ENCODE measurements around the gene FAM107A. TPM values are rescaled to one million over a fixed set of nuclear protein-coding genes. Genes with fewer than 3 reads are reported as not detected.

Gene FAM107A
- total and polyA plus RNA-seq, 2 experiments from 2014 or later: 1.0 to 1.1 TPM

- no peaks in the 10 kb centered on the region for H4K20me1 ChIP-seq (replicated peaks; ENCODE audit: insufficient read depth)
- H3K4me3 Mint-ChIP-seq: no peak overlapping the region
- no peaks in the 10 kb centered on the region for H3K79me2 ChIP-seq (replicated peaks; ENCODE audit: insufficient read depth)
- no peak overlapping the region for H3K4me2 ChIP-seq
- H3K27me3 Mint-ChIP-seq (ENCODE audit: insufficient read depth, low read depth, poor library complexity): peaks cover 1% of the 10 kb centered on the region
- no peaks in the 10 kb centered on the region for H3K9me3 Mint-ChIP-seq
- no peak overlapping the region for H3K27ac ChIP-seq (ENCODE audit: low read depth)
- H3K27me3 ChIP-seq (ENCODE audit: insufficient read depth): no peaks in the 10 kb centered on the region
- DNase-seq (ENCODE audit: low spot score): no peak
- no peaks in the 10 kb centered on the region for H3K36me3 ChIP-seq (ENCODE audit: insufficient read depth)
- no peaks in the 10 kb centered on the region for H3F3A ChIP-seq (replicated peaks; ENCODE audit: low read depth)
- H3K36me3 Mint-ChIP-seq (ENCODE audit: low read depth): no peaks in the 10 kb centered on the region
- no peak overlapping the region for H3K4me3 ChIP-seq
- no peak for ATAC-seq
- H3K4me1 Mint-ChIP-seq: peaks cover 10% of the 10 kb centered on the region
- no peaks in the 10 kb centered on the region for H3K9me2 ChIP-seq (ENCODE audit: insufficient read depth)
- no peak overlapping the region for H2AFZ ChIP-seq
- TF ChIP-seq ZNF114 (CRISPR knock-in tag; IDR thresholded peaks at IDR 0.05): no peak
- no peak for TF ChIP-seq ZNF331 (CRISPR knock-in tag; IDR thresholded peaks at IDR 0.05; ENCODE audit: low read depth)
- no peak overlapping the region for H3K27ac Mint-ChIP-seq
- H3K4me1 ChIP-seq (ENCODE audit: insufficient read depth): no peaks in the 10 kb centered on the region
Measured at GRCh38 chr3:58540176-58540858, 36.9 kb downstream of the FAM107A start.

GRCh38 chr3:58539626-58540025, 37.6 kb downstream of the FAM107A start:
- no peaks in the 10 kb centered on the region for H4K20me1 ChIP-seq (replicated peaks; ENCODE audit: insufficient read depth)
- no peak for ATAC-seq
- no peak overlapping the region for H2AFZ ChIP-seq
- no peak overlapping the region for H3K27ac Mint-ChIP-seq
- no peak overlapping the region for H3K4me2 ChIP-seq
- H3K27me3 Mint-ChIP-seq (ENCODE audit: insufficient read depth, low read depth, poor library complexity): peaks cover 1% of the 10 kb centered on the region
- DNase-seq (ENCODE audit: low spot score): no peak
- no peaks in the 10 kb centered on the region for H3K9me3 Mint-ChIP-seq
- no peaks in the 10 kb centered on the region for H3K36me3 ChIP-seq (ENCODE audit: insufficient read depth)
- H3F3A ChIP-seq (replicated peaks; ENCODE audit: low read depth): no peaks in the 10 kb centered on the region
- peaks cover 10% of the 10 kb centered on the region for H3K4me1 Mint-ChIP-seq
- H3K4me3 Mint-ChIP-seq: no peak overlapping the region
- no peak overlapping the region for H3K4me3 ChIP-seq
- H3K9me2 ChIP-seq (ENCODE audit: insufficient read depth): no peaks in the 10 kb centered on the region
- H3K36me3 Mint-ChIP-seq (ENCODE audit: low read depth): no peaks in the 10 kb centered on the region
- H3K4me1 ChIP-seq (ENCODE audit: insufficient read depth): no peaks in the 10 kb centered on the region
- H3K79me2 ChIP-seq (replicated peaks; ENCODE audit: insufficient read depth): no peaks in the 10 kb centered on the region
- no peak overlapping the region for H3K27ac ChIP-seq (ENCODE audit: low read depth)
- H3K27me3 ChIP-seq (ENCODE audit: insufficient read depth): no peaks in the 10 kb centered on the region
- no peak for TF ChIP-seq ZNF331 (CRISPR knock-in tag; IDR thresholded peaks at IDR 0.05; ENCODE audit: low read depth)
- TF ChIP-seq JUNB (IDR thresholded peaks at IDR 0.05; ENCODE audit: unreplicated experiment): no peak
- no peak for TF ChIP-seq CREB1 (CRISPR knock-in tag; IDR thresholded peaks at IDR 0.05; ENCODE audit: low read depth)
- no peak for TF ChIP-seq POLR2AphosphoS5 (IDR thresholded peaks at IDR 0.05; ENCODE audit: low read depth)
- no peak for TF ChIP-seq NANOG (IDR thresholded peaks at IDR 0.05; ENCODE audit: borderline replicate concordance)
- no peak for TF ChIP-seq STAT1 (IDR thresholded peaks at IDR 0.05; ENCODE audit: unreplicated experiment)
- no peak for TF ChIP-seq ETS1 (IDR thresholded peaks at IDR 0.05)
- no peak for TF ChIP-seq EZH2 (IDR thresholded peaks at IDR 0.05; ENCODE audit: low read depth, unreplicated experiment)
- TF ChIP-seq EZH2phosphoT487 (IDR thresholded peaks at IDR 0.05; ENCODE audit: unreplicated experiment): no peak
- TF ChIP-seq REST (IDR thresholded peaks at IDR 0.05; ENCODE audit: unreplicated experiment): no peak
- TF ChIP-seq CTCF (conservative IDR thresholded peaks at IDR 0.05; ENCODE audit: low read depth in 2 of 2): no peak
